ENCODE data around the gene SPRY2. TPM values are rescaled to one million over a fixed set of nuclear protein-coding genes. Genes with fewer than 3 reads are reported as not detected.

SPRY2 gene
- total and polyA plus RNA-seq, 2 of the 13 experiments (the other 11 are each of a cell fraction or from before 2014, with no cell fraction given) = 7.4 to 25.1 TPM

DNA sequence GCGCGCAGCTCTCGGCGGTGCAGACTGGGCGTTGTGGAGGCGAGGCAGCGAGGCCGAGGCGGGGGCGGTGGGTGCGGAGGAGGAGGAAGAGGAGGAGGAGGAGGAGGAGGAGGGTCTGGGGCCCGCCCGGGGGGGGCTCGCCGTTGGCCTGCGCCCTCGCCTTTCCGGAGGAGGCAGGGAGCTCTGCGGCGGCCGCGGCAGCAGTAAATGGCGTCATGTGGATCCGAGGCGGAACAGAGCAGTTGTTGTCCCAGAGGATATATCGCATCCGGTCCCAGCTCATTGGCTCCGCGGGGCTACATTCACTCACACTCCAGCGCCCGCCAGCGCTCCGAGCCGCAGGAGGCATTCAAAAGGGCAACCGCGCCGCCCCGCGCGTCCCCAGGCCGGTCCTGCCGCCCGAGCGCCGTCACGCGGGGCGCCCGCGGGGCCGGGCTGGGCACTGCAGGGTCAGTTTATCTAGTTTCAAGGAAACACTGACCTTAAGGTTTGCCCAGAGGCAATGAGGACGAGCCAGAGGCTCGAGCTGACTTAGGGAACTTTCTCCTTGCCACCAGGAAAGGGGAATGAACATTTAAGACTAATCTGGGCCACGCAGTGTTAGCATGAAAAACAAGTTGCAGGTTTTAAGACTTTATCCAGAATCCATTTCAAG, at the start of gene SPRY2 (continued):
- TF ChIP-seq, protein P1, sequence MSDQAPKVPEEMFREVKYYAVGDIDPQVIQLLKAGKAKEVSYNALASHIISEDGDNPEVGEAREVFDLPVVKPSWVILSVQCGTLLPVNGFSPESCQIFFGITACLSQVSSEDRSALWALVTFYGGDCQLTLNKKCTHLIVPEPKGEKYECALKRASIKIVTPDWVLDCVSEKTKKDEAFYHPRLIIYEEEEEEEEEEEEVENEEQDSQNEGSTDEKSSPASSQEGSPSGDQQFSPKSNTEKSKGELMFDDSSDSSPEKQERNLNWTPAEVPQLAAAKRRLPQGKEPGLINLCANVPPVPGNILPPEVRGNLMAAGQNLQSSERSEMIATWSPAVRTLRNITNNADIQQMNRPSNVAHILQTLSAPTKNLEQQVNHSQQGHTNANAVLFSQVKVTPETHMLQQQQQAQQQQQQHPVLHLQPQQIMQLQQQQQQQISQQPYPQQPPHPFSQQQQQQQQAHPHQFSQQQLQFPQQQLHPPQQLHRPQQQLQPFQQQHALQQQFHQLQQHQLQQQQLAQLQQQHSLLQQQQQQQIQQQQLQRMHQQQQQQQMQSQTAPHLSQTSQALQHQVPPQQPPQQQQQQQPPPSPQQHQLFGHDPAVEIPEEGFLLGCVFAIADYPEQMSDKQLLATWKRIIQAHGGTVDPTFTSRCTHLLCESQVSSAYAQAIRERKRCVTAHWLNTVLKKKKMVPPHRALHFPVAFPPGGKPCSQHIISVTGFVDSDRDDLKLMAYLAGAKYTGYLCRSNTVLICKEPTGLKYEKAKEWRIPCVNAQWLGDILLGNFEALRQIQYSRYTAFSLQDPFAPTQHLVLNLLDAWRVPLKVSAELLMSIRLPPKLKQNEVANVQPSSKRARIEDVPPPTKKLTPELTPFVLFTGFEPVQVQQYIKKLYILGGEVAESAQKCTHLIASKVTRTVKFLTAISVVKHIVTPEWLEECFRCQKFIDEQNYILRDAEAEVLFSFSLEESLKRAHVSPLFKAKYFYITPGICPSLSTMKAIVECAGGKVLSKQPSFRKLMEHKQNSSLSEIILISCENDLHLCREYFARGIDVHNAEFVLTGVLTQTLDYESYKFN (CRISPR knock-in tag; conservative IDR thresholded peaks at IDR 0.05) = peak; percentile 14
- TF ChIP-seq HOXA3 (CRISPR knock-in tag; IDR thresholded peaks at IDR 0.05) (peak; percentile 91), ZNF510 (CRISPR knock-in tag; IDR thresholded peaks at IDR 0.05; ENCODE audit: low read depth) (no peak), ZNF629 (CRISPR knock-in tag; conservative IDR thresholded peaks at IDR 0.05) (no peak), MYC (CRISPR knock-in tag; IDR thresholded peaks at IDR 0.05; ENCODE audit: borderline replicate concordance) (peak; percentile 67), ZNF558 (CRISPR knock-in tag; IDR thresholded peaks at IDR 0.05; ENCODE audit: borderline replicate concordance) (0 out of 2 replicates have a peak, but pooled peaks have one; percentile 16), ZNF446 (CRISPR knock-in tag; IDR thresholded peaks at IDR 0.05) (0 out of 2 replicates have a peak, but pooled peaks have one; percentile 49), MTF1 (CRISPR knock-in tag; IDR thresholded peaks at IDR 0.05) (no peak), ZNF207 (IDR thresholded peaks at IDR 0.05; ENCODE audit: borderline replicate concordance) (no peak), MIER3 (CRISPR knock-in tag; IDR thresholded peaks at IDR 0.05; ENCODE audit: borderline replicate concordance) (peak; percentile 13; the same call in 1 of the 2 replicates), ZMYM4 (CRISPR knock-in tag; IDR thresholded peaks at IDR 0.05) (peak; percentile 81), HDAC6 (IDR thresholded peaks at IDR 0.05; ENCODE audit: low read depth, low read length) (no peak), ZNF333 (CRISPR knock-in tag; IDR thresholded peaks at IDR 0.05; ENCODE audit: borderline replicate concordance) (0 out of 2 replicates have a peak, but pooled peaks have one; percentile 49), ZMYM2 (CRISPR knock-in tag; IDR thresholded peaks at IDR 0.05) (no peak), ZNF768 (CRISPR knock-in tag; IDR thresholded peaks at IDR 0.05) (peak; percentile 81; the same call in 1 of the 2 replicates), MAFK (conservative IDR thresholded peaks at IDR 0.05 in 1 of 2, IDR thresholded peaks at IDR 0.05 in 1 of 2; ENCODE audit: low read length in 2 of 2) (no peak), SMAD9 (CRISPR knock-in tag; IDR thresholded peaks at IDR 0.05) (no peak), ZNF75D (CRISPR knock-in tag; IDR thresholded peaks at IDR 0.05; ENCODE audit: borderline replicate concordance) (no peak), ZNF850 (CRISPR knock-in tag; conservative IDR thresholded peaks at IDR 0.05) (no peak), ETV6 (CRISPR knock-in tag; conservative IDR thresholded peaks at IDR 0.05) (no peak)
- TF ChIP-seq, protein P2, sequence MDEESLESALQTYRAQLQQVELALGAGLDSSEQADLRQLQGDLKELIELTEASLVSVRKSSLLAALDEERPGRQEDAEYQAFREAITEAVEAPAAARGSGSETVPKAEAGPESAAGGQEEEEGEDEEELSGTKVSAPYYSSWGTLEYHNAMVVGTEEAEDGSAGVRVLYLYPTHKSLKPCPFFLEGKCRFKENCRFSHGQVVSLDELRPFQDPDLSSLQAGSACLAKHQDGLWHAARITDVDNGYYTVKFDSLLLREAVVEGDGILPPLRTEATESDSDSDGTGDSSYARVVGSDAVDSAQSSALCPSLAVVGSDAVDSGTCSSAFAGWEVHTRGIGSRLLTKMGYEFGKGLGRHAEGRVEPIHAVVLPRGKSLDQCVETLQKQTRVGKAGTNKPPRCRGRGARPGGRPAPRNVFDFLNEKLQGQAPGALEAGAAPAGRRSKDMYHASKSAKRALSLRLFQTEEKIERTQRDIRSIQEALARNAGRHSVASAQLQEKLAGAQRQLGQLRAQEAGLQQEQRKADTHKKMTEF (CRISPR knock-in tag; IDR thresholded peaks at IDR 0.05) = peak; percentile 84; the same call in 1 of the 2 replicates
- TF ChIP-seq, protein P3, sequence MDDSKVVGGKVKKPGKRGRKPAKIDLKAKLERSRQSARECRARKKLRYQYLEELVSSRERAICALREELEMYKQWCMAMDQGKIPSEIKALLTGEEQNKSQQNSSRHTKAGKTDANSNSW (CRISPR knock-in tag; IDR thresholded peaks at IDR 0.05; ENCODE audit: borderline replicate concordance) = no peak
- TF ChIP-seq, protein P4, sequence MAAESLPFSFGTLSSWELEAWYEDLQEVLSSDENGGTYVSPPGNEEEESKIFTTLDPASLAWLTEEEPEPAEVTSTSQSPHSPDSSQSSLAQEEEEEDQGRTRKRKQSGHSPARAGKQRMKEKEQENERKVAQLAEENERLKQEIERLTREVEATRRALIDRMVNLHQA (CRISPR knock-in tag; IDR thresholded peaks at IDR 0.05) = no peak
- TF ChIP-seq, protein P5, sequence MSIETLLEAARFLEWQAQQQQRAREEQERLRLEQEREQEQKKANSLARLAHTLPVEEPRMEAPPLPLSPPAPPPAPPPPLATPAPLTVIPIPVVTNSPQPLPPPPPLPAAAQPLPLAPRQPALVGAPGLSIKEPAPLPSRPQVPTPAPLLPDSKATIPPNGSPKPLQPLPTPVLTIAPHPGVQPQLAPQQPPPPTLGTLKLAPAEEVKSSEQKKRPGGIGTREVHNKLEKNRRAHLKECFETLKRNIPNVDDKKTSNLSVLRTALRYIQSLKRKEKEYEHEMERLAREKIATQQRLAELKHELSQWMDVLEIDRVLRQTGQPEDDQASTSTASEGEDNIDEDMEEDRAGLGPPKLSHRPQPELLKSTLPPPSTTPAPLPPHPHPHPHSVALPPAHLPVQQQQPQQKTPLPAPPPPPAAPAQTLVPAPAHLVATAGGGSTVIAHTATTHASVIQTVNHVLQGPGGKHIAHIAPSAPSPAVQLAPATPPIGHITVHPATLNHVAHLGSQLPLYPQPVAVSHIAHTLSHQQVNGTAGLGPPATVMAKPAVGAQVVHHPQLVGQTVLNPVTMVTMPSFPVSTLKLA (IDR thresholded peaks at IDR 0.05) = 0 out of 2 replicates have a peak, but pooled peaks have one; percentile 10

All from HepG2 (cell line).